CD14-positive monocyte (primary cell): ENCODE data around the gene CNTFR. TPM values are rescaled to one million over a fixed set of nuclear protein-coding genes. Genes with fewer than 3 reads are reported as not detected.

ENCODE experiments used
- DNase-seq, 3 donors: peaks; one replicate each; pipeline ENCODE4 v3.0.0-alpha.2; 2011 to 2022
- H2AFZ ChIP-seq: 2 replicates; pipeline ENCODE4 v1.6.0; 2012; ENCODE audit warnings: mild to moderate bottlenecking, low read depth, low read length, inconsistent platforms; ENCODE audit not compliant: insufficient read depth, poor library complexity, severe bottlenecking
- H3K27ac ChIP-seq, 2 donors: 1 replicate in 1 of 2; 2 replicates in 1 of 2; pipeline ENCODE4 v1.5.1; 2012 to 2013; ENCODE audit warnings: low read length in 2 of 2, control low read depth in 1 of 2, inconsistent platforms in 1 of 2, low read depth in 1 of 2, mild to moderate bottlenecking in 1 of 2
- H3K27me3 ChIP-seq, 2 donors: one replicate each; pipeline versions ENCODE4 v1.6.0 to v1.6.1; 2011 to 2013; ENCODE audit warnings: low read length in 2 of 2; ENCODE audit not compliant: control insufficient read depth in 2 of 2, insufficient read depth in 2 of 2
- H3K36me3 ChIP-seq, 2 donors: replicated peaks in 1 of 2; 1 replicate in 1 of 2; 2 replicates in 1 of 2; pipeline versions ENCODE4 v1.5.1 to v1.6.1; 2012 to 2013; ENCODE audit warnings: low read length in 2 of 2, control low read depth in 1 of 2, inconsistent platforms in 1 of 2, mild to moderate bottlenecking in 1 of 2; ENCODE audit not compliant: insufficient read depth in 2 of 2, control insufficient read depth in 1 of 2
- H3K4me1 ChIP-seq, 2 donors: 1 replicate in 1 of 2; 2 replicates in 1 of 2; pipeline versions ENCODE4 v1.5.1 to v1.6.1; 2012 to 2013; ENCODE audit warnings: low read length in 2 of 2, control low read depth in 1 of 2, inconsistent platforms in 1 of 2, mild to moderate bottlenecking in 1 of 2, moderate library complexity in 1 of 2; ENCODE audit not compliant: insufficient read depth in 2 of 2, control insufficient read depth in 1 of 2
- H3K4me2 ChIP-seq: replicated peaks from 2 replicates; pipeline ENCODE3; 2012; ENCODE audit warnings: low read length, moderate library complexity, mild to moderate bottlenecking; ENCODE audit not compliant: poor library complexity, severe bottlenecking; ENCODE audit errors: extremely low read depth
- H3K4me3 ChIP-seq, 3 experiments: fragments of 200-600 bp in 1 of 3; sonication (generic) in 1 of 3; replicated peaks in 1 of 3; 1 replicate in 2 of 3; 2 replicates in 1 of 3; pipeline ENCODE4 v1.5.1; 2011 to 2013; ENCODE audit warnings: low read length in 3 of 3, mild to moderate bottlenecking in 3 of 3, control low read depth in 2 of 3, low read depth in 2 of 3, inconsistent platforms in 1 of 3, moderate library complexity in 1 of 3
- H3K79me2 ChIP-seq: 2 replicates; pipeline ENCODE4 v1.6.0; 2012; ENCODE audit warnings: mild to moderate bottlenecking, control low read depth, inconsistent platforms, low read length, moderate library complexity; ENCODE audit not compliant: insufficient read depth
- H3K9ac ChIP-seq: 2 replicates; pipeline ENCODE4 v1.6.0; 2017; ENCODE audit warnings: low read length, mild to moderate bottlenecking; ENCODE audit not compliant: insufficient read depth, poor library complexity, severe bottlenecking
- H3K9me3 ChIP-seq, 2 donors: replicated peaks in 1 of 2; 1 replicate in 1 of 2; 2 replicates in 1 of 2; pipeline versions ENCODE4 v1.5.1 to v1.6.1; 2012 to 2013; ENCODE audit warnings: low read length in 2 of 2, control low read depth in 1 of 2; ENCODE audit not compliant: control insufficient read depth in 1 of 2, insufficient read depth in 1 of 2
- H4K20me1 ChIP-seq: 2 replicates; pipeline ENCODE4 v1.6.0; 2012; ENCODE audit warnings: mild to moderate bottlenecking, low read length, control low read depth, moderate library complexity; ENCODE audit not compliant: insufficient read depth
- H3K27ac Mint-ChIP-seq, 7 donors: one replicate each; pipeline ENCODE4 v1.8.0; 2020; ENCODE audit warnings: mild to moderate bottlenecking in 7 of 7, mixed read lengths in 7 of 7, moderate library complexity in 6 of 7, inconsistent platforms in 2 of 7
- H3K27me3 Mint-ChIP-seq, 3 donors: one replicate each; pipeline ENCODE4 v1.8.0; 2021 to 2022; ENCODE audit warnings: low read depth in 3 of 3, mild to moderate bottlenecking in 3 of 3, mixed read lengths in 3 of 3, moderate library complexity in 3 of 3, inconsistent platforms in 1 of 3
- H3K36me3 Mint-ChIP-seq, 2 donors: one replicate each; pipeline ENCODE4 v1.8.0; 2020; ENCODE audit warnings: mixed read lengths in 2 of 2, inconsistent platforms in 1 of 2, mild to moderate bottlenecking in 1 of 2
- H3K4me1 Mint-ChIP-seq: one replicate; pipeline ENCODE4 v1.8.0; 2020; ENCODE audit warnings: mild to moderate bottlenecking, mixed read lengths
- H3K4me3 Mint-ChIP-seq, 2 donors: one replicate each; pipeline ENCODE4 v1.8.0; 2020; ENCODE audit warnings: mild to moderate bottlenecking in 2 of 2, mixed read lengths in 2 of 2, moderate library complexity in 1 of 2
- H3K9me3 Mint-ChIP-seq, 7 donors: one replicate each; pipeline ENCODE4 v1.8.0; 2020 to 2022; ENCODE audit warnings: mixed read lengths in 7 of 7, mild to moderate bottlenecking in 6 of 7, moderate library complexity in 6 of 7, inconsistent platforms in 2 of 7
- CTCF ChIP-seq: fragments of 200-600 bp; IDR thresholded peaks from one replicate; pipeline ENCODE4 v1.8.0; 2022; ENCODE audit warnings: antibody characterized with exemption, mild to moderate bottlenecking
- WGBS: methylation state at CpG from one replicate; pipeline ENCODE4 v1.1.5; 2013; ENCODE audit warnings: missing lambda C conversion rate; ENCODE audit not compliant: insufficient coverage; 5-methylcytosine and 5-hydroxymethylcytosine counted together
- intact Hi-C, 2 donors: fragments of 100-400 bp; cut with micrococcal nuclease; formaldehyde crosslinking; loops; one replicate each; pipeline versions ENCODE4 v1.15.0 to v1.15.1; 2023
- polyA plus RNA-seq, 3 donors: library from polyadenylated mRNA; depleted of rRNA in 1 of 3; unstranded in 2 of 3; stranded (reverse) in 1 of 3; fragments of 300-500 nt in 2 of 3; fragments of >200 nt in 1 of 3; fragmentation: Illumina TruSeq in 2 of 3; gene quantifications; 1 replicate in 2 of 3; 2 replicates in 1 of 3; pipeline ENCODE4 v1.2.3, GENCODE V29; 2012 to 2021

CNTFR gene
- polyA plus RNA-seq, 3 donors = not detected

- peaks cover 5 to 14% of the 10 kb centered on the region in 2 donors for H3K36me3 Mint-ChIP-seq
- no peak for TF ChIP-seq CTCF
- peak overlapping the region in 1 of 2 donors; percentile 75 for H3K4me3 Mint-ChIP-seq
- peaks cover 83 to 85% (median 84%) of the 10 kb centered on the region in 3 donors for H3K27me3 Mint-ChIP-seq
- Histone ChIP-seq H3K9ac (no peak overlapping the region), H3K27ac (no peak overlapping the region), H4K20me1 (no peaks in the 10 kb centered on the region), H3K4me3 (no peak overlapping the region), H3K4me2 (no peak overlapping the region), H3K79me2 (peaks cover 5% of the 10 kb centered on the region), H3K27me3 (peaks cover 71 to 79% of the 10 kb centered on the region in 2 donors), H3K9me3 (peaks cover 0 to 48% of the 10 kb centered on the region in 2 donors), H3K36me3 (no peaks in the 10 kb centered on the region), H3K4me1 (peaks cover 9 to 24% of the 10 kb centered on the region in 2 donors), H2AFZ (no peak overlapping the region)
- no peak for DNase-seq
- peaks cover 28% of the 10 kb centered on the region for H3K4me1 Mint-ChIP-seq
- intact Hi-C loops = no loop called here
- no peak overlapping the region for H3K27ac Mint-ChIP-seq
- H3K9me3 Mint-ChIP-seq = peaks cover 3 to 41% (median 22%) of the 10 kb centered on the region in 7 donors
- 17% methylated on average over 25 of the region's 39 CpGs for WGBS
Measured at GRCh38 chr9:34624475-34625185, 35.1 kb upstream of the CNTFR start.

GRCh38 chr9:34623374-34624235, 34.1 kb upstream of the CNTFR start:
- Mint-ChIP-seq H3K27me3 (peaks cover 76 to 77% (median 77%) of the 10 kb centered on the region in 3 donors), H3K27ac (no peak overlapping the region), H3K4me3 (peak overlapping the region; percentile 24 to 89), H3K4me1 (peaks cover 29% of the 10 kb centered on the region), H3K9me3 (peaks cover 3 to 40% (median 20%) of the 10 kb centered on the region in 7 donors), H3K36me3 (peaks cover 2 to 20% of the 10 kb centered on the region in 2 donors)
- Histone ChIP-seq H3K36me3 (peaks cover 0 to 2% of the 10 kb centered on the region in 2 donors), H3K4me3 (no peak overlapping the region), H3K27ac (no peak overlapping the region), H3K9ac (no peak overlapping the region), H3K4me2 (no peak overlapping the region), H3K27me3 (peaks cover 65 to 72% of the 10 kb centered on the region in 2 donors), H3K79me2 (peaks cover 10% of the 10 kb centered on the region), H3K4me1 (peaks cover 14 to 23% of the 10 kb centered on the region in 2 donors), H4K20me1 (no peaks in the 10 kb centered on the region), H3K9me3 (peaks cover 0 to 42% of the 10 kb centered on the region in 2 donors), H2AFZ (no peak overlapping the region)
- no peak for TF ChIP-seq CTCF
- intact Hi-C loops = no loop called here
- peak in 1 of 3 donors; percentile 17 for DNase-seq
- 5% methylated on average over 49 of the region's 63 CpGs for WGBS
